Measurements from ENCODE around the gene TMEM212.

DNA sequence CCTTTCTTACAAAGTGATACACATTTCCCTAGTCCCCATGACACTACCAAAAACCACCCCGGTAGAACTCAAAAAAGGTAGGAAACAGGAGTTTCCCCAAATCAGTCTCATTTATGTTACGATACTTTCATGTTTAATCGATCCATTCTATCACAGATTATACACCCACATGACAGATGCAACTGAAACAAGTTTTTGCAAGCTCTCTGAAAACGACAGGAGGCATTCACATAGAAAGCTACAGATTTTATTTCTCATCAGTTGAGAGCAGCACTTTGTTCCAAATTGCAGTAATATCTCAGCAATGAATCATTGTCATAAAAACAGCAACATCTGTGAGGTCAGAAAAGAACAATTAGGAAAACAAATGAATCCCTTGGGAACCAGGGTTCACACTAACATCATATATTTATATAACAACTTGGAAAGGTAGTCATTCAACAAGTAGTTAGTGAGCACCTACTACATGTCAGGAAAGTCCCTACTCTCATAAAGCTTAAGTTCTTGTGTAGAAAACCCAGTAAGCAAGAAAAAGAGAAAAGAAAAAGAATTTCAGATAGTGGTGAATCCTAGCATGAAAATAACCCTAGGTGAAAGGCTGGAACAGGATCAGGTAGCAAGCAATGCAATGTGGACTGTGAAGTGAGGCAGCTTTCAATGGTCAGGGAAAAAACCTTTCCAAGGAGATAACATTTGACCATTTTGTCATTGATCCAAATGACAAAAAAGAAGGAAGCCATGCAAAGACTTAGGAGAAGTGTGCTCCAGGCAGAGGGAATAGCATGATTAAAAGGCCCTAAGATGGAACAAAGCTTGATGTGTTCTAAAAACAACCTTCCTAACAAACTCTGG, 41.2 kb upstream of the TMEM212 start:
- no peak for TF ChIP-seq EP300 (IDR thresholded peaks at IDR 0.05)
- TF ChIP-seq, protein P1, sequence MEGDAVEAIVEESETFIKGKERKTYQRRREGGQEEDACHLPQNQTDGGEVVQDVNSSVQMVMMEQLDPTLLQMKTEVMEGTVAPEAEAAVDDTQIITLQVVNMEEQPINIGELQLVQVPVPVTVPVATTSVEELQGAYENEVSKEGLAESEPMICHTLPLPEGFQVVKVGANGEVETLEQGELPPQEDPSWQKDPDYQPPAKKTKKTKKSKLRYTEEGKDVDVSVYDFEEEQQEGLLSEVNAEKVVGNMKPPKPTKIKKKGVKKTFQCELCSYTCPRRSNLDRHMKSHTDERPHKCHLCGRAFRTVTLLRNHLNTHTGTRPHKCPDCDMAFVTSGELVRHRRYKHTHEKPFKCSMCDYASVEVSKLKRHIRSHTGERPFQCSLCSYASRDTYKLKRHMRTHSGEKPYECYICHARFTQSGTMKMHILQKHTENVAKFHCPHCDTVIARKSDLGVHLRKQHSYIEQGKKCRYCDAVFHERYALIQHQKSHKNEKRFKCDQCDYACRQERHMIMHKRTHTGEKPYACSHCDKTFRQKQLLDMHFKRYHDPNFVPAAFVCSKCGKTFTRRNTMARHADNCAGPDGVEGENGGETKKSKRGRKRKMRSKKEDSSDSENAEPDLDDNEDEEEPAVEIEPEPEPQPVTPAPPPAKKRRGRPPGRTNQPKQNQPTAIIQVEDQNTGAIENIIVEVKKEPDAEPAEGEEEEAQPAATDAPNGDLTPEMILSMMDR (IDR thresholded peaks at IDR 0.05), result no peak
- no peak for TF ChIP-seq POLR2A (IDR thresholded peaks at IDR 0.05)
